HG03571 (cell line): ENCODE data around the gene CALY.

Experiments used
- ATAC-seq: cut with Tn5 transposase; IDR thresholded peaks from one replicate; pipeline ENCODE4 v1.9.1; 2021; ENCODE audit not compliant: unreplicated experiment

The CALY gene

DNA sequence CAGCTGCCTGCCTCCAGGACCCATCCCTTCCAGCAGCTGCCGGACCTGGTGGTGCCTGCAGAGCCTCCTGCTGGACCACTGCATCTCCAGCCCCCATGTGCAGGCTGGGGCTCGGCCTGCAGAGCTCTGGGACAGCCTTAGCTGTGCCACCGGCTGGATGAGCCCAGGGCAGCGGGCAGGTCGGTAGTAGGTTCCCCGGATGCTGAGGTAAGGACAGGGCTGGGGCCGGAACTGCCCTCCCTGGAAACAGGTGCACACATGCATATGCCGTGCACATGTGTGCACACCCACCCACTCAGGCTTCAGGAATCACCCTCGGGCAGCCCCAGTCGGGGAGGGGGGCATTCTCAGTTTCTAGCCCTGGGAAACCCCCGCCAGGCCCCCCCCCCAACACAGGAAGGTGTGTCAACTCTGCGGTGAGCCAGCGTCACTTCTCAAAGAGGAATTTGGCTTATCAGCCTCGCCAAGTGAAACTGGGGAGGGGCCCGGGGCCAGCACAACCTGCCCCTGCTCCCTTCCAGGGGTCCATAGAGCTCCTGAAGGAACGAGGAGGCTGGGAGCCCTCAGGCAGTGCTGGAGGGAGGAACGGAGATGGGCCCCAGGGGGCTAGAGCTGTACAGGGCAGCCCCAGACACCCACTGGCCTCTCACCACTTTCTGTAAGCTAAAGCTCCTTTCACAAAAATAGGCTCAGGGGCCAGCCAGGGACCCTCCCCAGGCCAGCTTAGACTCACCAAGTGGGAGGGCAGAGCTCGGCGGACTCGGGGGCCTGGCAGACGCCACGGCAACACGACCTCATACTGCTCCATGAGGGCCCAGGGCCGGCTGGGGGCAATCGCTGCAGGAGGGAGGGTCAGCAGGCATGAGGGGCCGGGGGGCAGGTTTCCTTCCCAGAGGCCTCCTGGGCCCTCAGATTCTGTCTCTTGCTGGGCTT, 61.7 kb downstream of the CALY start:
- peak; percentile 44 for ATAC-seq
